ENCODE measurements around the gene INVS. TPM values are rescaled to one million over a fixed set of nuclear protein-coding genes. Genes with fewer than 3 reads are reported as not detected.
"Not testable (repeated sequence)": the region's sequence is repeated elsewhere in the genome, so short reads cannot be mapped to it uniquely, and the experiment has no call there.

Gene INVS
- total and polyA plus RNA-seq, 2 of the 4 experiments (the other 2 are of a cell fraction) = 9.2 to 33.5 TPM

GRCh38 chr9:100229561-100229960 is 130.5 kb downstream of the INVS start:
- H3K4me3 ChIP-seq (ENCODE audit: insufficient read depth, low read depth, low read length) = no peak overlapping the region
- H4K20me1 ChIP-seq (ENCODE audit: insufficient read depth, low read length) = no peaks in the 10 kb centered on the region
- intact Hi-C loops (cut with micrococcal nuclease) = no loop called here
- no peak overlapping the region for H3K27ac ChIP-seq (ENCODE audit: insufficient read depth, low read length)
- no TSS peak for BruUV-seq (replicated peaks)
- no peak overlapping the region for H3K18ac ChIP-seq (ENCODE audit: low read depth, low read length)
- ATAC-seq (ENCODE audit: low read depth) = no peak
- no peak overlapping the region for H2BK20ac ChIP-seq (ENCODE audit: low read depth, low read length)
- in situ Hi-C loops (cut with MboI; ENCODE audit: low sequenced_read_pairs) = loop anchor here (10.0 kb wide), 1 partner anchor 205 kb away; no protein-coding TSS in a partner anchor
- no peaks in the 10 kb centered on the region for H3K4me1 ChIP-seq (ENCODE audit: control insufficient read depth, insufficient read depth, low read length)
- WGBS, 2 experiments (ENCODE audit: extremely low coverage in 2 of 2, insufficient read length in 1 of 2) = 100% methylated on average over 1 of the region's 3 CpGs; no CpG with 5 or more reads in 1 of the 2 experiments
- TF ChIP-seq USF2 (IDR thresholded peaks at IDR 0.05; ENCODE audit: low read depth, low read length) = no peak
- H3K23ac ChIP-seq (ENCODE audit: low read depth, low read length) = no peak overlapping the region
- H4K91ac ChIP-seq (ENCODE audit: insufficient read depth, low read depth, low read length) = no peak overlapping the region
- ChIA-PET CTCF (no interaction called here), POLR2A (ENCODE audit: unreplicated experiment) (no interaction called here)
- no peak overlapping the region for H2AK5ac ChIP-seq (ENCODE audit: low read depth, low read length)
- H2BK120ac ChIP-seq (ENCODE audit: low read depth, low read length) = no peak overlapping the region
- H3K4me2 ChIP-seq (ENCODE audit: low read depth, low read length) = no peak overlapping the region
- H3K56ac ChIP-seq (ENCODE audit: extremely low read depth, insufficient read depth, low read length) = no peak overlapping the region
- no peak overlapping the region for H3K9ac ChIP-seq (ENCODE audit: low read depth, low read length)
- no peak overlapping the region for H2BK5ac ChIP-seq (ENCODE audit: low read depth, low read length, poor library complexity, severe bottlenecking)
- no peak overlapping the region for H2AFZ ChIP-seq (replicated peaks; ENCODE audit: low read length, poor library complexity)
- no peaks in the 10 kb centered on the region for H3K9me3 ChIP-seq (ENCODE audit: control insufficient read depth, insufficient read depth, low read length)
- peaks cover 2% of the 10 kb centered on the region; the same call in 1 of the 2 replicates for H3K9me1 ChIP-seq (ENCODE audit: insufficient read depth, low read length)
- no peak for DNase-seq
- H4K5ac ChIP-seq (ENCODE audit: low read depth, low read length) = no peak overlapping the region
- H3K79me1 ChIP-seq (ENCODE audit: low read depth in 1 of 2, low read length in 2 of 2) = no peaks in the 10 kb centered on the region
- H2AK9ac ChIP-seq (replicated peaks; ENCODE audit: low read depth, low read length, poor library complexity) = no peak overlapping the region
- no peaks in the 10 kb centered on the region for H3K27me3 ChIP-seq (ENCODE audit: control insufficient read depth, insufficient read depth, low read length)
- peaks cover 6% of the 10 kb centered on the region; the same call in 1 of the 2 replicates for H3K36me3 ChIP-seq (ENCODE audit: control insufficient read depth, insufficient read depth, low read length)
- no peak overlapping the region for H4K8ac ChIP-seq (ENCODE audit: low read depth in 2 of 2, low read length in 2 of 2)
- dilution Hi-C loops (cut with HindIII; ENCODE audit: low sequenced_read_pairs, unreplicated experiment) = no loop called here
- no peak overlapping the region for H3K14ac ChIP-seq (replicated peaks; ENCODE audit: low read depth, low read length)
- H2BK15ac ChIP-seq (ENCODE audit: low read depth, low read length) = no peak overlapping the region
- no peak overlapping the region for H3K4ac ChIP-seq (ENCODE audit: low read depth, low read length)

GRCh38 chr9:100236986-100237385 is 137.9 kb downstream of the INVS start:
- H2BK20ac ChIP-seq (ENCODE audit: low read depth, low read length); H3K27ac ChIP-seq (ENCODE audit: insufficient read depth, low read length); H3K14ac ChIP-seq (replicated peaks; ENCODE audit: low read depth, low read length); H2AK9ac ChIP-seq (replicated peaks; ENCODE audit: low read depth, low read length, poor library complexity); H4K8ac ChIP-seq (ENCODE audit: low read depth in 2 of 2, low read length in 2 of 2); H3K79me1 ChIP-seq (ENCODE audit: low read depth in 1 of 2, low read length in 2 of 2); H3K4ac ChIP-seq (ENCODE audit: low read depth, low read length); H3K9me3 ChIP-seq (ENCODE audit: control insufficient read depth, insufficient read depth, low read length); H2AFZ ChIP-seq (replicated peaks; ENCODE audit: low read length, poor library complexity); H3K4me2 ChIP-seq (ENCODE audit: low read depth, low read length); H3K9ac ChIP-seq (ENCODE audit: low read depth, low read length); dilution Hi-C loops (cut with HindIII; ENCODE audit: low sequenced_read_pairs, unreplicated experiment); H4K91ac ChIP-seq (ENCODE audit: insufficient read depth, low read depth, low read length); H2BK120ac ChIP-seq (ENCODE audit: low read depth, low read length); POLR2A ChIA-PET (ENCODE audit: unreplicated experiment); H2BK15ac ChIP-seq (ENCODE audit: low read depth, low read length); intact Hi-C loops (cut with micrococcal nuclease); H3K27me3 ChIP-seq (ENCODE audit: control insufficient read depth, insufficient read depth, low read length); H3K4me3 ChIP-seq (ENCODE audit: insufficient read depth, low read depth, low read length); H2BK5ac ChIP-seq (ENCODE audit: low read depth, low read length, poor library complexity, severe bottlenecking); H3K23ac ChIP-seq (ENCODE audit: low read depth, low read length); H3K36me3 ChIP-seq (ENCODE audit: control insufficient read depth, insufficient read depth, low read length); in situ Hi-C loops (cut with MboI; ENCODE audit: low sequenced_read_pairs); H2AK5ac ChIP-seq (ENCODE audit: low read depth, low read length); H3K56ac ChIP-seq (ENCODE audit: extremely low read depth, insufficient read depth, low read length); ATAC-seq (ENCODE audit: low read depth); H3K9me1 ChIP-seq (ENCODE audit: insufficient read depth, low read length); H3K4me1 ChIP-seq (ENCODE audit: control insufficient read depth, insufficient read depth, low read length); H3K18ac ChIP-seq (ENCODE audit: low read depth, low read length); DNase-seq; BruUV-seq (replicated peaks); H4K5ac ChIP-seq (ENCODE audit: low read depth, low read length); H4K20me1 ChIP-seq (ENCODE audit: insufficient read depth, low read length): not testable (repeated sequence)
- CTCF ChIA-PET = interaction anchor here (0.6 kb wide), 1 partner anchor 128 kb away, joined by 3 read pairs; no protein-coding TSS in a partner anchor
- 100% methylated on average over 1 of the region's 7 CpGs; no CpG with 5 or more reads in 1 of the 2 experiments for WGBS, 2 experiments (ENCODE audit: extremely low coverage in 2 of 2, insufficient read length in 1 of 2)
